Measurements from ENCODE around the gene NAA16.
"Not testable (repeated sequence)": the region's sequence is repeated elsewhere in the genome, so short reads cannot be mapped to it uniquely, and the experiment has no call there.

Gene NAA16

GRCh38 chr13:41273831-41274441, 37.1 kb upstream of the NAA16 start:
- no peak for TF ChIP-seq CTCF (IDR thresholded peaks at IDR 0.05; ENCODE audit: insufficient read depth, low read length, poor library complexity, severe bottlenecking)
- H3K4me3 ChIP-seq (replicated peaks; ENCODE audit: low read depth, low read length) = no peak overlapping the region
- no peak for DNase-seq (ENCODE audit: extremely low read depth, insufficient read length)

GRCh38 chr13:41274881-41275280, 36.2 kb upstream of the NAA16 start:
- TF ChIP-seq CTCF (IDR thresholded peaks at IDR 0.05; ENCODE audit: insufficient read depth, low read length, poor library complexity, severe bottlenecking) = no peak
- no peak overlapping the region for H3K4me3 ChIP-seq (replicated peaks; ENCODE audit: low read depth, low read length)

More at GRCh38 chr13:41273831-41274441, 37.1 kb upstream of the NAA16 start:
- no peaks in the 10 kb centered on the region for H3K36me3 ChIP-seq (ENCODE audit: control insufficient read depth, insufficient read depth, low read length)
- no peaks in the 10 kb centered on the region for H3K27me3 ChIP-seq (replicated peaks; ENCODE audit: control insufficient read depth, insufficient read depth, low read length)

GRCh38 chr13:41276824-41277223, 34.2 kb upstream of the NAA16 start:
- Histone ChIP-seq H3K36me3 (ENCODE audit: control insufficient read depth, insufficient read depth, low read length) (no peaks in the 10 kb centered on the region), H3K27me3 (replicated peaks; ENCODE audit: control insufficient read depth, insufficient read depth, low read length) (no peaks in the 10 kb centered on the region), H3K4me3 (replicated peaks; ENCODE audit: low read depth, low read length) (no peak overlapping the region)
- no peak for TF ChIP-seq CTCF (IDR thresholded peaks at IDR 0.05; ENCODE audit: insufficient read depth, low read length, poor library complexity, severe bottlenecking)
- no peak for DNase-seq (ENCODE audit: extremely low read depth, insufficient read length)

More at GRCh38 chr13:41274881-41275280, 36.2 kb upstream of the NAA16 start:
- H3K27me3 ChIP-seq (replicated peaks; ENCODE audit: control insufficient read depth, insufficient read depth, low read length) = no peaks in the 10 kb centered on the region
- DNase-seq (ENCODE audit: extremely low read depth, insufficient read length) = no peak
- H3K36me3 ChIP-seq (ENCODE audit: control insufficient read depth, insufficient read depth, low read length) = no peaks in the 10 kb centered on the region

- H3K27me3 ChIP-seq (replicated peaks; ENCODE audit: control insufficient read depth, insufficient read depth, low read length); DNase-seq (ENCODE audit: extremely low read depth, insufficient read length); H3K4me3 ChIP-seq (replicated peaks; ENCODE audit: low read depth, low read length); H3K36me3 ChIP-seq (ENCODE audit: control insufficient read depth, insufficient read depth, low read length): not testable (repeated sequence)
Observed at GRCh38 chr13:41279156-41279555, 31.9 kb upstream of the NAA16 start.

- no peaks in the 10 kb centered on the region for H3K27me3 ChIP-seq (replicated peaks; ENCODE audit: control insufficient read depth, insufficient read depth, low read length)
- no peaks in the 10 kb centered on the region for H3K36me3 ChIP-seq (ENCODE audit: control insufficient read depth, insufficient read depth, low read length)
- TF ChIP-seq CTCF (IDR thresholded peaks at IDR 0.05; ENCODE audit: insufficient read depth, low read length, poor library complexity, severe bottlenecking) = no peak
- H3K4me3 ChIP-seq (replicated peaks; ENCODE audit: low read depth, low read length) = no peak overlapping the region
- DNase-seq (ENCODE audit: extremely low read depth, insufficient read length) = no peak
Observed at GRCh38 chr13:41282129-41282571, 28.9 kb upstream of the NAA16 start.

GRCh38 chr13:41284512-41285288, 26.4 kb upstream of the NAA16 start:
- DNase-seq (ENCODE audit: extremely low read depth, insufficient read length) = no peak
- Histone ChIP-seq H3K36me3 (ENCODE audit: control insufficient read depth, insufficient read depth, low read length) (no peaks in the 10 kb centered on the region), H3K27me3 (replicated peaks; ENCODE audit: control insufficient read depth, insufficient read depth, low read length) (no peaks in the 10 kb centered on the region), H3K4me3 (replicated peaks; ENCODE audit: low read depth, low read length) (no peak overlapping the region)
- TF ChIP-seq CTCF (IDR thresholded peaks at IDR 0.05; ENCODE audit: insufficient read depth, low read length, poor library complexity, severe bottlenecking) = no peak

Data from GM06990 (cell line).